Fibroblast of pulmonary artery (primary cell): ENCODE data around the gene TNRC6C.
"Not testable (repeated sequence)": the region's sequence is repeated elsewhere in the genome, so short reads cannot be mapped to it uniquely, and the experiment has no call there.

Source experiments
- DNase-seq: peaks from one replicate; pipeline ENCODE4 v3.0.0-alpha.2; 2010; ENCODE audit warnings: low read depth
- H3K4me3 ChIP-seq: replicated peaks from 2 replicates; pipeline ENCODE4 v1.5.1; 2011; ENCODE audit warnings: low read depth, mild to moderate bottlenecking, control low read depth, low read length, moderate library complexity
- TF ChIP-seq, protein P1 (sequence below): IDR thresholded peaks from 2 replicates; pipeline ENCODE4 v1.5.1; 2011; ENCODE audit warnings: mild to moderate bottlenecking, control low read depth, low read length, inconsistent platforms; ENCODE audit errors: missing control alignments

Gene TNRC6C

DNA sequence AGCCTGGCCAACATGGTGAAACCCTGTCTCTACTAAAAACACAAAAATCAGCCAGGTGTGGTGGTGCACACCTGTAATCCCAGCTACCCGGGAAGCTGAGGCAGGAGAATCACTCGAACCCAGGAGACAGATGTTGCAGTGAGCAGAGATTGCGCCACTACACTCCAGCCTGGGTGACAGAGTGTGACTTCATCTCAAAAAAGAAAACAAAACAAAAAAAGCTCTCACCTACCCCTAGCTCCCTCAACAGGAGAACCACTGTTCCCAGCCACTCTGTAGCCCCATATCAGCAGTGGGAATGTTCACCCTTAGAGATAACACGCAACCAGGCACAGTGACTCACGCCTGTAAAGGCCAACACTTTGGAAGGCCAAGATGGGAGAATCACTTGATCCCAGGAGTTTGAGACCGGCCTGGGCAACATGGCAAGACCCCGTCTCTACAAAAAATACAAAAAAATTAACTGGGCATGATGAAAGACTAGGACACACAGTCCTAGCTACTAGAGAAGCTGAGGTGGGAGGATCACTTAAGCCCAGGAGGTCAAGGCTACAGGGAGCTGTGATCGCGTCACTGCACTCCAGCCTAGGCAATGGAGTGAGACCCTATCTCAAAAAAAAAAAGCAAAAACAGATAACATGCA, 177.5 kb downstream of the TNRC6C start:
- H3K4me3 ChIP-seq, result no peak overlapping the region
- TF ChIP-seq, protein P1, sequence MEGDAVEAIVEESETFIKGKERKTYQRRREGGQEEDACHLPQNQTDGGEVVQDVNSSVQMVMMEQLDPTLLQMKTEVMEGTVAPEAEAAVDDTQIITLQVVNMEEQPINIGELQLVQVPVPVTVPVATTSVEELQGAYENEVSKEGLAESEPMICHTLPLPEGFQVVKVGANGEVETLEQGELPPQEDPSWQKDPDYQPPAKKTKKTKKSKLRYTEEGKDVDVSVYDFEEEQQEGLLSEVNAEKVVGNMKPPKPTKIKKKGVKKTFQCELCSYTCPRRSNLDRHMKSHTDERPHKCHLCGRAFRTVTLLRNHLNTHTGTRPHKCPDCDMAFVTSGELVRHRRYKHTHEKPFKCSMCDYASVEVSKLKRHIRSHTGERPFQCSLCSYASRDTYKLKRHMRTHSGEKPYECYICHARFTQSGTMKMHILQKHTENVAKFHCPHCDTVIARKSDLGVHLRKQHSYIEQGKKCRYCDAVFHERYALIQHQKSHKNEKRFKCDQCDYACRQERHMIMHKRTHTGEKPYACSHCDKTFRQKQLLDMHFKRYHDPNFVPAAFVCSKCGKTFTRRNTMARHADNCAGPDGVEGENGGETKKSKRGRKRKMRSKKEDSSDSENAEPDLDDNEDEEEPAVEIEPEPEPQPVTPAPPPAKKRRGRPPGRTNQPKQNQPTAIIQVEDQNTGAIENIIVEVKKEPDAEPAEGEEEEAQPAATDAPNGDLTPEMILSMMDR, result no peak
- no peak for DNase-seq

DNA sequence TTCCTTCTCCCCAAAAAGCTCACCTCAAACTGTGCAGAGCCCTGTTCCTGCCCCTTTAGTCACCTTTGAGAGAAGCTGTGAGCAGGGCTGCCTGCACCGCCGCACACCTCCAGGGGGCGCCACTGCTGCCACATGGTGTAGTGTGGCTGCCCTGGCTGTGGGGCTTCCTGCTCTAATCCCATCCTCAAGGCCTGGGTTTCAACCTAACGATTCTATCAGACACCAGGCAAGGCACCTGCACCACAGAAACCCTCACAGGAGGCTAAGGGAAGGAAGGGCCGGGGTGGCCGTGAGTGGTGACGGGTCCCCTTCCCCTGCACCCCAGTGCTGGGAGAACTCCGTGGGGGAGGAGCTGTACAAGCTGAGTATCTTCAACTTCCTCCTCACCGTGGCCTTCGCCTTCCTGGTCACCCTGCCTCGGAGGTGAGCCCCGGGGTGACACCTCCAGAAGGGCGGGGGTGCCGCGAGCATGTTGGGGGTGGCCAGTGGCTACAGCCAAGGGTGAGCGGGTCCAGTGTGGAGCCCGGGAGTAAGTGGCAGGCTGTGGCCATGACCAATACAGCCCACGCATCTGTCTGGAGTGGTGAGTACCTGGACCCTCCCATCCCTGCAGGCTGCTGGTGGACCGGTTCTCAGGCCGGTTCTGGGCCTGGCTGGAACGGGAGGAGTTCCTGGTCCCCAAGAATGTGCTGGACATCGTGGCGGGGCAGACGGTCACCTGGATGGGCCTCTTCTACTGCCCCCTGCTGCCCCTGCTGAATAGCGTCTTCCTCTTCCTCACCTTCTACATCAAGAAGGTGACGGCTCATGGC, 179.1 kb downstream of the TNRC6C start:
- H3K4me3 ChIP-seq, result no peak overlapping the region
- TF ChIP-seq, protein P1, result peak; percentile 23
- no peak for DNase-seq

DNA sequence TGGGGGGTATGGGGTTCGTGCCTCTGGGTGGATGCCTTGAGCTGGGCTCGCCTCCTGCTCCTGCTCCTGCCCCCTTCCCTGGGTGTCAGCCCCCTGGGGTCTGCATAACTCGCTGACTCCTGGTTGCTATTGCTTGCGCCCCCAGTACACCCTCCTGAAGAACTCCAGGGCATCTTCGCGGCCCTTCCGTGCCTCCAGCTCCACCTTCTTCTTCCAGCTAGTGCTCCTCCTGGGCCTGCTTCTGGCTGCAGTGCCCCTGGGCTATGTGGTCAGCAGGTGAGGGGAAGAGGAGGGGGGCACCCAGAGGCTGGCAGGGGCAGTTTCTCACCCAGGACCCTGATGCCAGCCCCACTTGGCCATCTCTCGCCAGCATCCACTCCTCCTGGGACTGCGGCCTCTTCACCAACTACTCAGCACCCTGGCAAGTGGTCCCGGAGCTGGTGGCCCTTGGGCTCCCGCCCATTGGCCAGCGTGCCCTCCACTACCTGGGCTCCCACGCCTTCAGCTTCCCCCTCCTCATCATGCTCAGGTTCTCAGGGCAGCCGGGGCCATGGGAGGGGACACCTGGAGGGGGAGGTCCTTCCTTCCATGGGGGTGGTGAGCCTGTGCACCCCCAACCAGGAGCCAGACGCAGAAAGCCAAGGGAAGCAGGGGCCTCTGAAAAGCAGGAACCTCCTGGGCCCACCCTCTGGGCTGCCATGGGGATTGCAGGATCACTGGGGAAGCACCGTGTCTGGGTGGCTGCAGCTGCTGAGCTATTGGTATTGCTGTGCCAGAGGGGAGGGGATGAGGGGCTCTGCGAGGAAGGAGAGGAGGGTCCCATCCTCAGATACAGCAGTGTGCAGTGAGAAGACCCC, 179.9 kb downstream of the TNRC6C start:
- TF ChIP-seq, protein P1, result no peak
- no peak overlapping the region for H3K4me3 ChIP-seq
- no peak for DNase-seq

DNA sequence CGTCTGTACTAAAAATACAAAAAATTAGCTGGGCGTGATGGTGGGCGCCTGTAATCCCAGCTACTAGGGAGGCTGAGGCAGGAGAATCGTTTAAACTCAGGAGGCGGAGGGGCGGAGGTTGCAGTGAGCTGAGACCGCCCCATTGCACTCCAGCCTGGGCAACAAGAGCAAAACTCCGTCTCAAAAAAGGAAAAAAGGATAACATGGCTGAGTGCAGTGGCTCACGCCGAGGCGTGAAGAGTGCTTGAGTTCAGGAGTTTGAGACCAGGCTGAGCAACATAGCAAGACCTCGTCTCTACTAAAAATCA, 181.3 kb downstream of the TNRC6C start:
- not testable (repeated sequence) for DNase-seq, H3K4me3 ChIP-seq

- DNase-seq, result peak; percentile 57
- TF ChIP-seq, protein P1, result no peak
- H3K4me3 ChIP-seq, result no peak overlapping the region
Observed at GRCh38 chr17:78140169-78141051, 181.9 kb downstream of the TNRC6C start.

DNA sequence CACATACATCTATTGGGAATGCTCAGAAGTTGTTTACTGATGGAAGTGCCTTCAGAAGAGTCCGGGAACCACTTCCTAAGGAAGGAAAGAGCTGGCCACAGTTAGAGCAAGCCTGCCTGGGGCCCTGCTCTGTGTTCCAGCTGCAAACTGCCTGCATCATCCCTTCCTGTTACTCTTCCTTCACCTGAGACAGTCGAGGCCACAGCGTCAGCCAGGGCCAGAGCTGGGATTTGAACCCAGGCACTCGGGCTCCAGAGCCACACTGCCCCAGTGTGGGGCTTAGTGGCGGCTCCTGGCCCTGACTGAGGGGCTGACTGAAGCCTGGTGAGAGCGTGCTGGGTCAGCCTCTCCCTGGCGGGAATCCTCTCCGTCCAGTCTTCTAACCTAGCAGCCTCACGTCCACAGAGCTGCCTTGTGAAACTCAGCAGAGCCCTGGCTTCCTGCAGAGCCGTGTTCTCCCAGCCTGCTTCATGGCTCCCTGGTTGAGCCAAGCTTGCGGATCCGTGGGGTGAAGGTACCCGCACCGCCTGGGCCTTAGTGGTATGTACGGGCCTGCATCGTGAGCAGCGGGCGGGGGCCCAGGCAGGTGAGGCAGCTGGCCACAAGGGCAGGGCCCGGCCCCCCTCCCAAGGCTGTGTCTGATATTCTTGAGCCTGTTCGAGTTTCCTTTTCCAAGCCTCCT, 183.1 kb downstream of the TNRC6C start:
- no peak overlapping the region for H3K4me3 ChIP-seq
- TF ChIP-seq, protein P1, result no peak
- DNase-seq, result no peak
